GM23248 (cell line): ENCODE results near the gene AK2. TPM values are rescaled to one million over a fixed set of nuclear protein-coding genes. Genes with fewer than 3 reads are reported as not detected.

ENCODE experiments used
- DNase-seq: peaks from one replicate; pipeline ENCODE4 v3.0.0-alpha.2; 2015
- H2AFZ ChIP-seq: fragments of 200-600 bp; sonication (generic); 2 replicates; pipeline ENCODE4 v1.6.1; 2016; ENCODE audit warnings: antibody characterized with exemption
- H3F3A ChIP-seq: fragments of 200-600 bp; sonication (generic); 2 replicates; pipeline ENCODE4 v1.6.1; 2016; ENCODE audit warnings: mild to moderate bottlenecking, antibody characterized with exemption, mixed run types; ENCODE audit not compliant: insufficient read depth
- H3K27ac ChIP-seq: fragments of 200-600 bp; sonication (generic); 2 replicates; pipeline ENCODE4 v1.5.1; 2016; ENCODE audit warnings: mild to moderate bottlenecking
- H3K27me3 ChIP-seq: fragments of 200-600 bp; sonication (generic); replicated peaks from 2 replicates; pipeline ENCODE4 v1.6.1; 2016; ENCODE audit warnings: mild to moderate bottlenecking; ENCODE audit not compliant: insufficient read depth
- H3K36me3 ChIP-seq: fragments of 200-600 bp; sonication (generic); 2 replicates; pipeline ENCODE4 v1.6.1; 2016; ENCODE audit warnings: low read depth, mild to moderate bottlenecking
- H3K4me1 ChIP-seq: fragments of 200-600 bp; sonication (generic); 2 replicates; pipeline ENCODE4 v1.6.1; 2016; ENCODE audit warnings: mild to moderate bottlenecking; ENCODE audit not compliant: insufficient read depth
- H3K4me2 ChIP-seq: fragments of 200-600 bp; sonication (generic); one replicate; pipeline ENCODE4 v1.6.1; 2016; ENCODE audit warnings: mild to moderate bottlenecking; ENCODE audit not compliant: unreplicated experiment
- H3K4me3 ChIP-seq: fragments of 200-600 bp; sonication (generic); 2 replicates; pipeline ENCODE4 v1.5.1; 2016; ENCODE audit warnings: mild to moderate bottlenecking
- H3K79me2 ChIP-seq: fragments of 200-600 bp; sonication (generic); 2 replicates; pipeline ENCODE4 v1.6.1; 2016; ENCODE audit warnings: mild to moderate bottlenecking; ENCODE audit not compliant: insufficient read depth
- H3K9ac ChIP-seq: fragments of 200-600 bp; sonication (generic); 2 replicates; pipeline ENCODE4 v1.6.1; 2016; ENCODE audit warnings: mild to moderate bottlenecking
- H3K9me2 ChIP-seq: fragments of 200-600 bp; sonication (generic); 2 replicates; pipeline ENCODE4 v1.6.1; 2016; ENCODE audit warnings: mixed run types, mild to moderate bottlenecking, moderate library complexity; ENCODE audit not compliant: insufficient read depth
- H3K9me3 ChIP-seq: fragments of 200-600 bp; sonication (generic); one replicate; pipeline ENCODE4 v1.6.1; 2017; ENCODE audit warnings: low read depth
- H4K20me1 ChIP-seq: fragments of 200-600 bp; sonication (generic); 2 replicates; pipeline ENCODE4 v1.6.0; 2016; ENCODE audit not compliant: insufficient read depth
- EZH2 ChIP-seq: fragments of 200-600 bp; sonication (generic); IDR thresholded peaks from 2 replicates; pipeline ENCODE4 v1.6.1; 2018; ENCODE audit warnings: antibody characterized with exemption, mild to moderate bottlenecking; ENCODE audit not compliant: insufficient read depth, poor library complexity, severe bottlenecking
- EZH2phosphoT487 ChIP-seq: fragments of 200-600 bp; sonication (generic); IDR thresholded peaks from 2 replicates; pipeline ENCODE4 v1.6.1; 2018; ENCODE audit warnings: antibody characterized with exemption, moderate library complexity, mild to moderate bottlenecking, low read depth; ENCODE audit not compliant: insufficient read depth
- WGBS, 2 experiments: methylation state at CpG; one replicate each; pipeline ENCODE4 v1.1.6; 2015 to 2017; ENCODE audit warnings: low lambda C conversion rate in 2 of 2, low coverage in 1 of 2; ENCODE audit errors: missing lambda C conversion rate in 2 of 2; 5-methylcytosine and 5-hydroxymethylcytosine counted together
- in situ Hi-C: fragments of 300-500 bp; cut with MboI; formaldehyde crosslinking; loops from 2 replicates; pipeline ENCODE4 v1.15.0; 2020
- polyA plus RNA-seq: library from polyadenylated mRNA; unstranded; fragments of >200 nt; fragmentation: Nextera tagmentation; extraction: Ambion mirVana; gene quantifications from 2 replicates; pipeline ENCODE4 v1.2.1, GENCODE V29; 2016
- total RNA-seq: library from RNA; depleted of rRNA; stranded (reverse); fragments of >200 nt; shearing (Covaris generic); gene quantifications from 2 replicates; pipeline ENCODE4 v1.2.3, GENCODE V29; 2014

The AK2 gene
- total and polyA plus RNA-seq, 2 experiments from 2014 or later: 134 to 179 TPM

- Histone ChIP-seq H3K9me2 (no peaks in the 10 kb centered on the region), H3K36me3 (no peaks in the 10 kb centered on the region), H2AFZ (no peak overlapping the region), H3K9ac (no peak overlapping the region), H4K20me1 (no peaks in the 10 kb centered on the region), H3K27me3 (no peaks in the 10 kb centered on the region), H3K9me3 (no peaks in the 10 kb centered on the region), H3K79me2 (no peaks in the 10 kb centered on the region), H3K4me3 (no peak overlapping the region), H3K27ac (no peak overlapping the region), H3K4me1 (peaks cover 6% of the 10 kb centered on the region), H3F3A (peaks cover 6% of the 10 kb centered on the region), H3K4me2 (no peak overlapping the region)
- TF ChIP-seq EZH2 (no peak), EZH2phosphoT487 (no peak)
- no peak for DNase-seq
- in situ Hi-C loops: no loop called here
- 90 to 94% methylated on average over 3 of the region's 3 CpGs for WGBS, 2 experiments
Observed at GRCh38 chr1:33056426-33056825, 19.7 kb upstream of the AK2 start.

GRCh38 chr1:33055210-33056008 is 18.7 kb upstream of the AK2 start:
- in situ Hi-C loops: no loop called here
- Histone ChIP-seq H3K4me1 (peaks cover 4% of the 10 kb centered on the region), H3K4me3 (no peak overlapping the region), H3K9me2 (no peaks in the 10 kb centered on the region), H3K27me3 (no peaks in the 10 kb centered on the region), H3K79me2 (no peaks in the 10 kb centered on the region), H3K9me3 (no peaks in the 10 kb centered on the region), H3K36me3 (no peaks in the 10 kb centered on the region), H3K4me2 (no peak overlapping the region), H2AFZ (no peak overlapping the region), H3F3A (peaks cover 3% of the 10 kb centered on the region; the same call in 1 of the 2 replicates), H3K27ac (no peak overlapping the region), H3K9ac (no peak overlapping the region), H4K20me1 (no peaks in the 10 kb centered on the region)
- TF ChIP-seq EZH2 (no peak), EZH2phosphoT487 (no peak)
- peak; percentile 82 for DNase-seq
- 53% methylated on average over 12 of the region's 12 CpGs for WGBS, 2 experiments

- Histone ChIP-seq H3K36me3 (no peaks in the 10 kb centered on the region), H2AFZ (no peak overlapping the region), H4K20me1 (no peaks in the 10 kb centered on the region), H3K4me2 (peak overlapping the region; percentile 50), H3K4me1 (peaks cover 17% of the 10 kb centered on the region), H3K4me3 (0 out of 2 replicates have a peak overlapping the region, but pooled peaks have one; percentile 4), H3K9ac (peak overlapping the region; percentile 54), H3K27me3 (no peaks in the 10 kb centered on the region), H3K27ac (peak overlapping the region; percentile 70), H3F3A (peaks cover 24% of the 10 kb centered on the region; the same call in 1 of the 2 replicates), H3K79me2 (no peaks in the 10 kb centered on the region), H3K9me2 (no peaks in the 10 kb centered on the region), H3K9me3 (no peaks in the 10 kb centered on the region)
- no peak for TF ChIP-seq EZH2
- TF ChIP-seq EZH2phosphoT487: 0 out of 2 replicates have a peak, but pooled peaks have one; percentile 69
- WGBS, 2 experiments: 78 to 79% methylated on average over 11 to 17 of the region's 17 CpGs
- in situ Hi-C loops: no loop called here
- peak; percentile 87 for DNase-seq
Observed at GRCh38 chr1:33050221-33051076, 13.8 kb upstream of the AK2 start.

GRCh38 chr1:33049371-33049770 is 12.7 kb upstream of the AK2 start:
- 92% methylated on average over 7 of the region's 7 CpGs for WGBS, 2 experiments

More at GRCh38 chr1:33049371-33049770, 12.7 kb upstream of the AK2 start:
- Histone ChIP-seq H3K4me2 (no peak overlapping the region), H3K36me3 (no peaks in the 10 kb centered on the region), H3K4me1 (peaks cover 17% of the 10 kb centered on the region), H3K4me3 (no peak overlapping the region), H3K27ac (no peak overlapping the region), H3K9me3 (no peaks in the 10 kb centered on the region), H3K9ac (no peak overlapping the region), H4K20me1 (no peaks in the 10 kb centered on the region), H3F3A (peaks cover 24% of the 10 kb centered on the region; the same call in 1 of the 2 replicates), H3K27me3 (no peaks in the 10 kb centered on the region), H2AFZ (no peak overlapping the region), H3K9me2 (no peaks in the 10 kb centered on the region), H3K79me2 (no peaks in the 10 kb centered on the region)
- DNase-seq: no peak
- in situ Hi-C loops: no loop called here
- no peak for TF ChIP-seq EZH2
- no peak for TF ChIP-seq EZH2phosphoT487
